CD4-positive, alpha-beta T cell (primary cell): ENCODE data around the gene TMEM164. TPM values are rescaled to one million over a fixed set of nuclear protein-coding genes. Genes with fewer than 3 reads are reported as not detected.
"Not testable (repeated sequence)": the region's sequence is repeated elsewhere in the genome, so short reads cannot be mapped to it uniquely, and the experiment has no call there.

Experiments used
- ATAC-seq: fragments of 200-7000 bp; cut with Tn5 transposase; one replicate; pipeline ENCODE4 v1.10.0; 2022; ENCODE audit warnings: mild to moderate bottlenecking; ENCODE audit not compliant: poor library complexity
- CTCF ChIA-PET: fragments of 350-600 bp; sonication (Branson Sonifier 250); formaldehyde crosslinking; loops from one replicate; lab custom pipeline; 2021; ENCODE audit warnings: antibody characterized with exemption, inconsistent platforms; lab: Charles Lee
- POLR2A ChIA-PET: fragments of 350-600 bp; sonication (Branson Sonifier 250); formaldehyde crosslinking; loops from one replicate; lab custom pipeline; 2021; ENCODE audit warnings: antibody characterized with exemption, inconsistent platforms; lab: Charles Lee
- DNase-seq, 14 experiments: peaks; one replicate each; pipeline ENCODE4 v3.0.0-alpha.2; 2013 to 2020; ENCODE audit warnings: mixed read lengths in 2 of 14
- H3K27ac ChIP-seq, 2 donors: one replicate each; pipeline versions ENCODE4 v1.5.1 to v1.7.0; 2013; ENCODE audit warnings: low read length in 2 of 2, low read depth in 1 of 2, mild to moderate bottlenecking in 1 of 2
- H3K27me3 ChIP-seq, 2 experiments: 1 replicate in 1 of 2; 2 replicates in 1 of 2; pipeline versions ENCODE4 v1.6.1 to v1.7.0; 2013; ENCODE audit warnings: low read length in 2 of 2, control low read depth in 1 of 2, mild to moderate bottlenecking in 1 of 2, moderate library complexity in 1 of 2; ENCODE audit not compliant: insufficient read depth in 2 of 2, control insufficient read depth in 1 of 2
- H3K36me3 ChIP-seq: one replicate; pipeline ENCODE4 v1.6.1; 2013; ENCODE audit warnings: low read length, control low read depth; ENCODE audit not compliant: insufficient read depth
- H3K4me1 ChIP-seq: one replicate; pipeline ENCODE4 v1.6.1; 2013; ENCODE audit warnings: low read length, control low read depth; ENCODE audit not compliant: insufficient read depth
- H3K4me3 ChIP-seq: one replicate; pipeline ENCODE4 v1.5.1; 2013; ENCODE audit warnings: mild to moderate bottlenecking, low read length, moderate library complexity
- H3K9me3 ChIP-seq, 2 experiments: 1 replicate in 1 of 2; 2 replicates in 1 of 2; pipeline versions ENCODE4 v1.6.1 to v1.7.0; 2013; ENCODE audit warnings: low read length in 2 of 2, mild to moderate bottlenecking in 2 of 2, control low read depth in 1 of 2, moderate library complexity in 1 of 2; ENCODE audit not compliant: control insufficient read depth in 1 of 2, insufficient read depth in 1 of 2
- H3K27ac Mint-ChIP-seq: one replicate; pipeline ENCODE4 v1.8.0; 2020; ENCODE audit warnings: mixed read lengths
- H3K27me3 Mint-ChIP-seq: one replicate; pipeline ENCODE4 v1.8.0; 2021; ENCODE audit warnings: mixed read lengths
- H3K36me3 Mint-ChIP-seq: one replicate; pipeline ENCODE4 v1.8.0; 2021; ENCODE audit warnings: low read depth, mixed read lengths
- H3K4me1 Mint-ChIP-seq: one replicate; pipeline ENCODE4 v1.8.0; 2021; ENCODE audit warnings: low read depth, mixed read lengths
- H3K4me3 Mint-ChIP-seq: one replicate; pipeline ENCODE4 v1.8.0; 2020; ENCODE audit warnings: mild to moderate bottlenecking, mixed read lengths
- H3K9me3 Mint-ChIP-seq: one replicate; pipeline ENCODE4 v1.8.0; 2020; ENCODE audit warnings: mixed read lengths
- CTCF ChIP-seq: fragments of 200-600 bp; IDR thresholded peaks from one replicate; pipeline ENCODE4 v1.8.0; 2022; ENCODE audit warnings: antibody characterized with exemption, mild to moderate bottlenecking
- intact Hi-C, 2 experiments: fragments of 100-400 bp; cut with DNase I in 1 of 2; cut with micrococcal nuclease in 1 of 2; formaldehyde crosslinking; loops; one replicate each; pipeline versions ENCODE4 v1.15.1 to v1.9.0; 2023 to 2025; cut with DNase I, micrococcal nuclease
- total RNA-seq, 174 experiments: library from RNA in 2 of 174; stranded (reverse) in 2 of 174; gene quantifications; one replicate each; pipeline ENCODE4 v1.2.3 and lab custom pipeline; 2021 to 2026

Gene TMEM164
- total RNA-seq, 2 experiments from 2014 or later, result 11.1 to 13.4 TPM

GRCh38 chrX:110153244-110153643, 150.3 kb downstream of the TMEM164 start:
- ATAC-seq, result no peak
- Histone ChIP-seq H3K27ac (no peak overlapping the region), H3K27me3 (no peaks in the 10 kb centered on the region), H3K9me3 (no peaks in the 10 kb centered on the region), H3K36me3 (peaks cover 3% of the 10 kb centered on the region), H3K4me1 (no peaks in the 10 kb centered on the region), H3K4me3 (no peak overlapping the region)
- Mint-ChIP-seq H3K27me3 (no peaks in the 10 kb centered on the region), H3K27ac (no peak overlapping the region), H3K4me3 (no peak overlapping the region), H3K36me3 (peaks cover 28% of the 10 kb centered on the region), H3K9me3 (no peaks in the 10 kb centered on the region), H3K4me1 (no peaks in the 10 kb centered on the region)
- ChIA-PET CTCF (no interaction called here), POLR2A (no interaction called here)
- no peak for DNase-seq
- TF ChIP-seq CTCF, result no peak
- intact Hi-C loops, result no loop called here

GRCh38 chrX:110153896-110154295, 151.0 kb downstream of the TMEM164 start:
- H3K27me3 Mint-ChIP-seq, result no peaks in the 10 kb centered on the region
- intact Hi-C loops, result no loop called here
- Histone ChIP-seq H3K36me3 (peaks cover 3% of the 10 kb centered on the region), H3K4me3 (no peak overlapping the region), H3K4me1 (no peaks in the 10 kb centered on the region), H3K27me3 (no peaks in the 10 kb centered on the region), H3K9me3 (no peaks in the 10 kb centered on the region), H3K27ac (no peak overlapping the region)
- H3K36me3 Mint-ChIP-seq, result peaks cover 23% of the 10 kb centered on the region
- ATAC-seq (no peak), DNase-seq (no peak)
- H3K9me3 Mint-ChIP-seq, result no peaks in the 10 kb centered on the region
- POLR2A ChIA-PET, result no interaction called here
- no peak overlapping the region for H3K4me3 Mint-ChIP-seq
- no peak overlapping the region for H3K27ac Mint-ChIP-seq
- TF ChIP-seq CTCF, result no peak
- H3K4me1 Mint-ChIP-seq, result peaks cover 1% of the 10 kb centered on the region
- CTCF ChIA-PET, result no interaction called here

GRCh38 chrX:110154328-110154727, 151.4 kb downstream of the TMEM164 start:
- H3K4me1 ChIP-seq, H3K27me3 Mint-ChIP-seq, DNase-seq, H3K4me3 ChIP-seq, POLR2A ChIA-PET, H3K4me3 Mint-ChIP-seq, H3K27me3 ChIP-seq, ATAC-seq, H3K36me3 ChIP-seq, H3K9me3 Mint-ChIP-seq, H3K27ac ChIP-seq, H3K27ac Mint-ChIP-seq, H3K9me3 ChIP-seq, H3K4me1 Mint-ChIP-seq, intact Hi-C loops: not testable (repeated sequence)
- CTCF ChIA-PET, result interaction anchor here (1.3 kb wide), 1 partner anchor 253 kb away, joined by 3 read pairs; no protein-coding TSS in a partner anchor
- H3K36me3 Mint-ChIP-seq, result peaks cover 22% of the 10 kb centered on the region

GRCh38 chrX:110155759-110156158, 152.8 kb downstream of the TMEM164 start:
- Histone ChIP-seq H3K36me3 (peaks cover 2% of the 10 kb centered on the region), H3K4me1 (peaks cover 3% of the 10 kb centered on the region), H3K9me3 (no peaks in the 10 kb centered on the region), H3K4me3 (no peak overlapping the region), H3K27me3 (no peaks in the 10 kb centered on the region), H3K27ac (no peak overlapping the region)
- no peak for ATAC-seq
- Mint-ChIP-seq H3K27ac (no peak overlapping the region), H3K36me3 (peaks cover 11% of the 10 kb centered on the region), H3K9me3 (no peaks in the 10 kb centered on the region), H3K4me3 (no peak overlapping the region), H3K4me1 (peaks cover 10% of the 10 kb centered on the region), H3K27me3 (no peaks in the 10 kb centered on the region)
- no peak for TF ChIP-seq CTCF
- CTCF ChIA-PET, result interaction anchor here (1.3 kb wide), 1 partner anchor 252 kb away, joined by 3 read pairs; no protein-coding TSS in a partner anchor
- intact Hi-C loops, result loop anchor here in 1 of 2 experiments (5.0 kb wide), 1 partner anchor 692 kb away; no protein-coding TSS in a partner anchor
- POLR2A ChIA-PET, result interaction anchor here (1.4 kb wide), 1 partner anchor 247 kb away, joined by 3 read pairs; no protein-coding TSS in a partner anchor
- no peak for DNase-seq
